Osteocyte (in vitro differentiated cells): ENCODE results near the gene MYH9. TPM values are rescaled to one million over a fixed set of nuclear protein-coding genes. Genes with fewer than 3 reads are reported as not detected.
A peak's percentile ranks its signal among the peaks of the same experiment; 100 is the strongest.

Experiments
- DNase-seq: peaks from one replicate; pipeline ENCODE4 v3.0.0; 2021; ENCODE audit warnings: mixed read lengths; ENCODE audit not compliant: unreplicated experiment; ENCODE audit errors: extremely low spot score
- H3K27ac Mint-ChIP-seq: one replicate; pipeline ENCODE4 v1.8.0; 2021; ENCODE audit warnings: mild to moderate bottlenecking, mixed read lengths; ENCODE audit not compliant: unreplicated experiment
- H3K27me3 Mint-ChIP-seq: one replicate; pipeline ENCODE4 v1.8.0; 2021; ENCODE audit warnings: mixed read lengths; ENCODE audit not compliant: unreplicated experiment
- H3K36me3 Mint-ChIP-seq: one replicate; pipeline ENCODE4 v1.8.0; 2021; ENCODE audit warnings: mixed read lengths; ENCODE audit not compliant: unreplicated experiment
- H3K4me1 Mint-ChIP-seq: one replicate; pipeline ENCODE4 v1.8.0; 2021; ENCODE audit warnings: mixed read lengths; ENCODE audit not compliant: unreplicated experiment
- H3K4me3 Mint-ChIP-seq: one replicate; pipeline ENCODE4 v1.8.0; 2021; ENCODE audit warnings: mild to moderate bottlenecking, moderate library complexity, mixed read lengths; ENCODE audit not compliant: unreplicated experiment
- H3K9me3 Mint-ChIP-seq: one replicate; pipeline ENCODE4 v1.8.0; 2021; ENCODE audit warnings: mixed read lengths; ENCODE audit not compliant: unreplicated experiment
- total RNA-seq: library from RNA; stranded (reverse); gene quantifications from 2 replicates; pipeline ENCODE4 v1.2.1, GENCODE V29; 2021
- TF ChIP-seq, protein P1 (sequence below): fragments of 200-600 bp; sonication (generic); IDR thresholded peaks from 2 replicates; pipeline ENCODE4 v1.5.0; 2021; ENCODE audit warnings: antibody characterized with exemption, mild to moderate bottlenecking, moderate library complexity

Gene MYH9
- total RNA-seq, 1 donor from 2014 or later: 938 TPM

DNA sequence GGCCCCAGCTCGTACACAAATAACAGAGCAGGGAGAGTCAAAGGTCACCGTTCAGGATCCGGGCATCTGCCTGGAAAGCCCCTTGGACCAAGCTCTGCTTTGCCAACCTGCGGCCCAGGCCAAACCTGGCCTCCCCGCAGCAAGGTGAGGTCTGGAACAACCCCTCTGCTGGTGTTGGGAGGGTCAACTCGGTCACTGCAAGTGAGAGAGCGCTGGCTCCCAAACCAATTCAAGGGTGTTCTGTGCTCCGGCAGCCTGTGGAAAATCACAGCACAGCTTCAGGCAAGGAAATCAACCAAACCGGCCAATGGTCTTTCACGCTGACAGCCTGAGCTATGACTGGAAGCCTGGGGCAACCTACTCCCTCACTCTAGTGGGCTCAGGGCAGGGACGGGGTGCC lies 63.4 kb downstream of the MYH9 start:
- no peak for DNase-seq
- Mint-ChIP-seq H3K36me3 (peaks cover 39% of the 10 kb centered on the region), H3K27me3 (no peaks in the 10 kb centered on the region), H3K4me3 (peak overlapping the region; percentile 49), H3K9me3 (no peaks in the 10 kb centered on the region), H3K27ac (peak overlapping the region; percentile 100), H3K4me1 (peaks cover 70% of the 10 kb centered on the region)
- TF ChIP-seq, protein P1, sequence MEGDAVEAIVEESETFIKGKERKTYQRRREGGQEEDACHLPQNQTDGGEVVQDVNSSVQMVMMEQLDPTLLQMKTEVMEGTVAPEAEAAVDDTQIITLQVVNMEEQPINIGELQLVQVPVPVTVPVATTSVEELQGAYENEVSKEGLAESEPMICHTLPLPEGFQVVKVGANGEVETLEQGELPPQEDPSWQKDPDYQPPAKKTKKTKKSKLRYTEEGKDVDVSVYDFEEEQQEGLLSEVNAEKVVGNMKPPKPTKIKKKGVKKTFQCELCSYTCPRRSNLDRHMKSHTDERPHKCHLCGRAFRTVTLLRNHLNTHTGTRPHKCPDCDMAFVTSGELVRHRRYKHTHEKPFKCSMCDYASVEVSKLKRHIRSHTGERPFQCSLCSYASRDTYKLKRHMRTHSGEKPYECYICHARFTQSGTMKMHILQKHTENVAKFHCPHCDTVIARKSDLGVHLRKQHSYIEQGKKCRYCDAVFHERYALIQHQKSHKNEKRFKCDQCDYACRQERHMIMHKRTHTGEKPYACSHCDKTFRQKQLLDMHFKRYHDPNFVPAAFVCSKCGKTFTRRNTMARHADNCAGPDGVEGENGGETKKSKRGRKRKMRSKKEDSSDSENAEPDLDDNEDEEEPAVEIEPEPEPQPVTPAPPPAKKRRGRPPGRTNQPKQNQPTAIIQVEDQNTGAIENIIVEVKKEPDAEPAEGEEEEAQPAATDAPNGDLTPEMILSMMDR: no peak

DNA sequence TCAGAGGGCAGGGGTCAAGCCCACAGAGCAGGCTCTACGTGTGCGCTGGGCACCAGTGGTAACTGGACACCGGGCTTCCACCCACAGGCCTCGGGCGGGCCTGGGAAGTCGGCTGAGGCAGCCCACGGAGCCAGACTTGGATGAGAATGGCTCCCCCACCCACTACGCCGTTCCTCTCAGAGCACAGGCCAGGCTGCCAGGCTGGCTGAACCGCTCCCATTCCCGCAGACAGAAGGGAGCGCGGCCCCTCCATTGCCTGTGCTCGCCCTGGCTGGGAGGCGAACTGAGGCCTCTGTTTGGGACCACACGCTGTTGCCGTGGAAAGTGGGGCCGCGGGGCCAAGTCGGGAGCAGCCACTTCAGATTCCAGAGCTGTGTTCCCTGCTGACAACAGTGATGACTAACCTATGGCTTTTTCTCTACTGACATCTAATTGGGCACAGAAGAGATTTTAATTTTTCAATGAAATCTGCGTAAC lies 63.9 kb downstream of the MYH9 start:
- Mint-ChIP-seq H3K4me1 (peaks cover 65% of the 10 kb centered on the region), H3K27ac (peak overlapping the region; percentile 100), H3K4me3 (peak overlapping the region; percentile 49), H3K27me3 (no peaks in the 10 kb centered on the region), H3K9me3 (no peaks in the 10 kb centered on the region), H3K36me3 (peaks cover 43% of the 10 kb centered on the region)
- TF ChIP-seq, protein P1: no peak
- no peak for DNase-seq

DNA sequence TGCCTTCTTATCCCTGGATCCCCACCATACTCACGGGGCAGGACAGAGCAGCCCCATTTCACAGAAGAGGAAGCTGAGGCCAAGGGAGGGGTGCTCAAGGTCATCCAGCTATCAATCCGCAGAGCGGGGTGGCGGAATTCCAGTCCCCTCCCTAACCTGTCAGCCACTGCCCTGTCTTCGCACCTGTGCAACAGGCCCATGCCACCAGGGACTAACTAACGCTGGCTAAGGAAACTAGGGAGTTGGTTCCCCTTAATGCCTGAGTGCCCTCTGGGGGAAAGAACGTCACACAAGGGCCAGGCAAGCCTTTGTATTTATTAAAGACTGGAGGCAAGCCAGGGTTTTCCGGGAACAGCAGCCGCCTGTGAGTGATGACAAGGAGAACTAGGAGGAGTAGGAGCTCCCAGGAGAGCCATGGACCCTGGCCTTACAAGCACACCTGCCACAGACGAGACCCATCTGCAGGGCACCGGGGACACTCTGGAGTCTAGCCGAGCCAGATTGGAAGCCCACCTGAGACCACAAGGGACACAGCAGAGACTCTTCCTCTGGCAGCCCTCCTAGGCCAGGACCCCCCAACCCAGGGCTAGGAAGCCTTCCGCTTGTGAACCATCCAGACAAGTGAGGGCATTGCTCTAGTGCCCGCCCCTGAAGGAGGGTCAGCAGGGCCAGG lies 64.4 kb downstream of the MYH9 start:
- Mint-ChIP-seq H3K36me3 (peaks cover 45% of the 10 kb centered on the region), H3K9me3 (no peaks in the 10 kb centered on the region), H3K27ac (peak overlapping the region; percentile 100), H3K4me3 (no peak overlapping the region), H3K4me1 (peaks cover 60% of the 10 kb centered on the region), H3K27me3 (no peaks in the 10 kb centered on the region)
- TF ChIP-seq, protein P1: no peak
- no peak for DNase-seq

DNA sequence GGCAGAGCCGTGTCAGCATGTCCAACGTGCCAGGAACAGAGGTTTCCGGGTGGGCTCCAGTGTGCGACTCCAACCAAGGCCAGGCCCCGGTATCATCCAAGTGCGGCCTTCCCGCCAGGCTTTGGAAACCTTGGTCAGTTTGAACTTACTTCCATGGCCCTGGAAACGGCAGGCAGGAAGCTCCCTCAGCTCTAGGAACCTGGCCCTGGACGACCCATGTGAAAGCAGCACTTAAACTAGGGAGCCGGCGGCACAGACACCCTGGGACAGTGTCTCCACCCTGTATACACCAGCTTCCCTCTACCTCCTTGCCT lies 65.2 kb downstream of the MYH9 start:
- DNase-seq: no peak
- Mint-ChIP-seq H3K27me3 (no peaks in the 10 kb centered on the region), H3K36me3 (peaks cover 52% of the 10 kb centered on the region), H3K9me3 (no peaks in the 10 kb centered on the region), H3K27ac (peak overlapping the region; percentile 100), H3K4me3 (no peak overlapping the region), H3K4me1 (peaks cover 52% of the 10 kb centered on the region)
- TF ChIP-seq, protein P1: no peak

DNA sequence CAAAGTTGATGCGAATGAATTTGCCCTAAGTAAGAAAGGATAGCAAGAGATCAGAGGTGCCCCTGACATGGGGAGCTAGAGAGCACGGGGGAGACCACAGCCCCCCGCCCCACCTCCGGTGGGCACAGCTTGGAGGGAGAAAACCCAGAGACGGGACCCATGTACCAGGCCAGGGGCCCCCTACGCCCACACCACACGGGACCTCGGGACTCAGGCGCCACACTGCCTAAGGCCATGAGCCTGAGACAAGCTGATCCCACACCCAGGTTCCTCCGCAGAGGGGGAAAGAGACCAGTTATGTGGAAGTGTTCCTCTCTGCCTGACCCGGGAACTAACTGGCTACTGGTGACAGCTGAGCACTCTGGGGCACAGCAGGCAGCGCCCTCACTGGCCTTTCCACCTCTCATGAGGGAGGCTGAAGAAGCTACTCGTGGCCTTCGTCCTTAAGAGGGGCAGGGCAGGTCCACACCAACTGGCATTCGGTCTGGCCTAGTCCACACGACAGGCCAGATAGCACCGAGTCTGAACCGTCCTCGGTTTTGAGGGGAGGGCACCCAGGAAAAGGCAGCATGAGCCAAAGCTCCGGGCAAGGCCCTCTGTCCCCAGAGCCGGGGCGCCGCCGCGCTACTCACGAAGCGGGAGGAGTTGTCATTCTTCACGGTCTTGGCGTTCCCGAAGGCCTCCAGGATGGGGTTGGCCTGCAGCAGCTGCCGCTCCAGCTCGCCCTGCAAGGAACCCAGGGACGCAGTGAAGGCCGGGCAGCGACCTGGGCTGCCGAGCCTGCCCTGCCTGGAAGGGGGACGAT lies 65.8 kb downstream of the MYH9 start:
- no peak for DNase-seq
- Mint-ChIP-seq H3K27me3 (no peaks in the 10 kb centered on the region), H3K4me1 (peaks cover 46% of the 10 kb centered on the region), H3K4me3 (no peak overlapping the region), H3K27ac (peak overlapping the region; percentile 100), H3K36me3 (peaks cover 55% of the 10 kb centered on the region), H3K9me3 (no peaks in the 10 kb centered on the region)
- TF ChIP-seq, protein P1: no peak
